Ecto neural progenitor cell (in vitro differentiated cells): ENCODE data around the gene RBM22.

Source experiments
- DNase-seq: peaks from one replicate; pipeline ENCODE4 v3.0.0-alpha.2; 2018; ENCODE audit warnings: low spot score

Gene RBM22

GRCh38 chr5:150672237-150672883, 28.5 kb downstream of the RBM22 start:
- DNase-seq, result peak; percentile 60

- DNase-seq, result peak; percentile 61
Observed at GRCh38 chr5:150671509-150672236, 29.2 kb downstream of the RBM22 start.

DNA sequence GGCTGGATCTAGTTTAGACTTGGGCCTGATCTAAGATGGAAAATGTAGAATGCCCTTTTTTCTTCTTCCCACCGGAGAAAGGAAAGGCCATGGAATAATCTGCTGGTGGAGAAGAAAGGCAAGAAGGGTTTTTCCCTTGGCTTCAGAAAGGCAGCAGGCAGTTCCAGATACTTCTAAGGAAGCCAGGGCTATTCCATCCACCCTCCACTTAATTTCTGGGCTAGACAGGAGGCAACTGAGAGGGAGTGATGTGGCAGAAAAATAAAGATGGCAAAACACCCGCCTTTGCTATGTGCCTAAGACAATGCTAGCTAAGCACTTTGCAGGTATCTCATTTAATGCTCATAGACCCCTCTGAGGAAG, 29.9 kb downstream of the RBM22 start:
- no peak for DNase-seq

- no peak for DNase-seq
Observed at GRCh38 chr5:150670275-150670947, 30.5 kb downstream of the RBM22 start.

DNA sequence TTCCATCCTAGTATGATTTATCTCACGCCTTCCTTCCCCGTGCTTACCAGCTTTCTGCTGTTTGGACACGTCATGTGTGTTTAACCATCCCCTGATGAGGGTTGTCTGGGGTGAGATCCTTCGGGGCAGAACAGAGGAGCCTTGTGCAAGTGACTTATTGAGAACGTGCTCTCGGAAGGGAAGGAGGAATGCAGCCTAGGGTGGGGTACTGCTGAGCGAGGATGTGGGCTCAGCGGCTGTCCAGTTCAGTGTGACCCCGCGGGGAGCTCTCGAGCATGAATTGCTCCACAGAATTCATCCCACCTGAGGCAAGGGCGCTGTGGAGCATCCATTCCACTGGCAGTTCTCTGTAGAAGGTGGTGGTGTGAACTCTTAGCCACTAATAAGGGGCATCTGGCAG, 35.8 kb downstream of the RBM22 start:
- DNase-seq, result no peak

- DNase-seq, result no peak
Observed at GRCh38 chr5:150663936-150664335, 36.9 kb downstream of the RBM22 start.

GRCh38 chr5:150662731-150663516, 37.9 kb downstream of the RBM22 start:
- no peak for DNase-seq

DNA sequence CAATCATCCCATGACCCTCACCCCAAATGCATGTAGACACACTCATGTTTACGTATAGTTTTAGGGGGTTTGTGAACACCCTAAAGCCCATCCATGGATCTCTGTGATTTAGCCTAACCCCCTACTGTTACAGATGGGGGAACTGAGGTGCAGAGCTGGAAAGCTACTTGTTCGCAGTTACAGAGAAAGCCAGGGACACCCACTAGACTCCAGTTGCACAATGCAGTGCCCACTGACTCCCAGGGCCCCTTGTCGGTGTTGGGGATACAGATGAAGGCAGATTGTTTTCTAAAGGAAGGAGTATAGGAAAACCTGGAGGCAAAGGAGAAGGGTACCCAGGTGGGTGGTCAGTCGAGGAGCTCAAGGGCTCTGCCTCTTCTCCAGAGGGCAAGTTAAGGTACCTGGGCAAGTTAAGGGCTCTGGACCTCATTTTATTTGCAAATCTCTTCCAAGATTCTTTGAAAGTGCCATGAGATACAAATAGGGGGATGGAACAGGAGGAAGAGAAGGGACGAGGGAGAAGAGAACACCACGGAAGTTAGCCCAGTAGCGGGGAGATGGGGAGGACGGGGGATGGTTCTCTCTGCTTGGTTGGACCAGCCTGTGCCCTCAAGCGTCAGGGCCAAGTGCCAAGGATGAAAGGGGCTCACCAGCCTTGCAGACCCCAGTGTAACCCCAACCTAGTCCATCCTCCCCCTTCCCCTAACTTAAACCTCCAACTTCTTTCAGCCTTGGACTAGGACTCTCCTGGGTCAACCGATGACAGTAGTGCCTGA, 38.9 kb downstream of the RBM22 start:
- no peak for DNase-seq

DNA sequence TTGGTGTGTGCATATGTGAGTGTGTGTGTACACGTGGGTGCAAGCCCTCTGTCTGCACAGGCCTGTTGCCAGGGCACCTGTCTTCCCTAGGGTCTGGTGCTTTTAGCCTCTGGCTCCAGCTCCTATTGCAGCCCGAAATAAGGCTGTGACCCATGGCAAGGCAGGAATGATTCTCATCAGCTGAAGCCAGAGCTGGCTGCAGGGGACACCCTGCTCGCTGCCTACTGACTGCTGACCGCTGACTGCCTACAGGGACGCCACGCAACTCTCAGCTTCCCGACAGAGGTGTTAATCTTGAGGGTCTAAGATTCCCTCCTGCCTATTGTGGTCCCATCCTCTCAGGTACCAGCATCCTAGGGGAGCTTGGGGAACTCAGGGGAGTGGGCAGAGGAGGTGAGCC, 39.8 kb downstream of the RBM22 start, which contains the start of gene MYOZ3:
TSS of gene MYOZ3 (plus strand) at position 166 of the 400 bp plus-strand sequence. CDS start 1,691 bp downstream, outside the sequence.
- DNase-seq, result no peak

DNA sequence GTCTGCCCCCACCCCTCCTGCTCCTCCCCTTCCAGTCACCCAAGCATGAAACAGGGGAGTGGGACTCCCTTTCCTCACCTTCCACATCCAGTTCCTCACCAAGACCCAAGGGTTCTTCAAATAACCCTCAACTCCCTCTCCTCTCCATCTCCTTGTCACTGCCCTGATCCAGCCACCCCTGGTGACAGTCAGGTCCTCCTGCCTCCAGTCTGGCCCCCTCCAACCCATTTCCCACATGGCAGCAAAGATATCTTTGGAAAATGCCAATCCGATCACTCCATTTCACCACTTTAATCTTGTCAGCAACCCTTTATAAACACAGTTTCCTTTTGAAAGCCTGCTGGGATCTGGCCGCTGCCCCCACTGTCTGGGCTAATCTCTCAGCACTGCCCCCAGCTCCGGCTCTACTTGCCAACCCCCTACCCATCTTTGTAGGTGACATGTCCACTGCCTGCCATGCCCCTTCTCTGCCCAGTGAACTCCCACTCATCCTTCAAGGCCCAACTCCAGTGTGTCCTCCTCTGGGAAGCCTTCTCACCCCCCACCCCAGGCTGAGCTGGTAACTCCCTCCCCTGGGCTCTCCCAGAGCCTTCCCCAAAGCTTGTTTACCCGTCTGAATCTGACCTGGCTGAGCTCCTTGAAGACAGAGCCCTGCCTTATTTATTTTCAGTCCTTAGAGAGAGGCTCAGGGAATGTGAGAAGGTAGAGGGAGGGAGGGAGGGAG, 40.6 kb downstream of the RBM22 start:
- peak; percentile 49 for DNase-seq

DNA sequence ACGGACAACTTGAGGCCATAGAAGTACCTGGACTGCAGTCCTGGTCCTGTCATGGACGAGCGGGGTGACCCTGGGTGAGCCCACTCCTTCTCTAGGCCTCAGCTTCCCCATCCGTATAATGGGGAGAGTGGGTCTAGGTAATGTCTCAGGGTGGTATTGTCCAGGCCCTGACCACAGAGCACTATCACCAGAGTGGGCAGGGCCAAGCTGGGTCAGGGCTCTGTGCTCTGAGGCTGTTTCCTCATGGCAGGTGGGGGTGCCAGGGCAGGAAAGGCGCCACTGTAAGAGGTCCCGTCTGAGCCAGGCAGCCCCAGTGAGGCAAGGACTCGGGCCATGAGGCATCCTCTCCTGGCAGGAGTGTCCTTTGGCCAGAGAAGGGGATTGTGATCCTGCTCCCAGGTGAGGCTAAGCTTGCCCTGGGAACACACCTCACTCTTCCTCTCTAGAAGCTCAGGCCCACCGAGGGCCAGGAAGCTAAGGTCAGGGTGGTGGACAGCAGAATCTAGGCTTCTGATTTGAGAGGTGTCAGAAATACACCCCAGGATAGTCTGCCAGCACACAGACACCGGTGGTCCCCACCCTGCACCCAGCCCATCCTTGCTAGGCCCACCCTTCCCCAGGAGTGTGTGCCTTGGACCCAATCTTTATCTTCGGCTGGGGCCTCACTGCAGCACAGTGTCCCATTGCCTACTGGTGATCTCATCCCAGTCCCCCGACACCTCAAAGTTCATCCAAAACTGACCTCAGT, 41.3 kb downstream of the RBM22 start:
- DNase-seq, result peak; percentile 37

GRCh38 chr5:150658699-150659265, 42.1 kb downstream of the RBM22 start:
- DNase-seq, result no peak

- no peak for DNase-seq
Observed at GRCh38 chr5:150658121-150658520, 42.7 kb downstream of the RBM22 start.

GRCh38 chr5:150656191-150657132, 44.4 kb downstream of the RBM22 start:
- DNase-seq, result peak; percentile 93

GRCh38 chr5:150655221-150655620, 45.6 kb downstream of the RBM22 start:
- DNase-seq, result no peak

GRCh38 chr5:150653762-150654556, 46.9 kb downstream of the RBM22 start:
- no peak for DNase-seq

GRCh38 chr5:150653145-150653761, 47.6 kb downstream of the RBM22 start:
- no peak for DNase-seq
